Stimulated activated CD8-positive, alpha-beta memory T cell treated with anti-CD3 and anti-CD28 coated beads, Interleukin-4, amount 100 ng/mL, for 48 hours (primary cell): ENCODE data around the gene PREP.
"Not testable (repeated sequence)": the region's sequence is repeated elsewhere in the genome, so short reads cannot be mapped to it uniquely, and the experiment has no call there.

Source experiments
- DNase-seq: peaks from one replicate; pipeline ENCODE4 v3.0.0-alpha.2; 2020

The PREP gene

DNA sequence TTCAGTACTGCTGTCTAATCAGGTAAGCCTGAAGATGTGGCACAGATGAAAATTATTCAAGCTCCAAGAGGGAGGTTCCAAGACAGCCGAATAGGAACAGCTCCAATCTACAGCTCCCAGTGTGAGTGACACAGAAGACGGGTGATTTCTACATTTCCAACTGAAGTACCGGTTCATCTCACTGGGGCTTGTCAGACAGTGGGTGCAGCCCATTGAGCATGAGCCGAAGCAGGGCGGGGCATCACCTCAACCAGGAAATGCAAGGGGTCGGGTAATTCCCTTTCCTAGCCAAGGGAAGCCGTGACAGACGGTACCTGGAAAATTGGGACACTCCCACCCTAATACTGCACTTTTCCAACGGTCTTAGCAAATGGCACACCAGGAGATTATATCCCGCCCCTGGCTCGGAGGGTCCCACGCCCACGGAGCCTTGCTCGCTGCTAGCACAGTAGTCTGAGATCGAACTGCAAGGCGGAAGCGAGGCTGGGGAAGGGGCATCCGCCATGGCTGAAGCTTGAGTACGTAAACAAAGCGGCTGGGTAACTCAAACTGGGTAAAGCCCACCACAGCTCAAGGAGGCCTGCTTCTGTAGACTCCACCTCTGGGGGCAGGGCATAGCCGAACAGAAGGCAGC lies 64.4 kb downstream of the PREP start:
- not testable (repeated sequence) for DNase-seq

GRCh38 chr6:105336986-105337385 lies 65.9 kb downstream of the PREP start:
- DNase-seq: no peak

DNA sequence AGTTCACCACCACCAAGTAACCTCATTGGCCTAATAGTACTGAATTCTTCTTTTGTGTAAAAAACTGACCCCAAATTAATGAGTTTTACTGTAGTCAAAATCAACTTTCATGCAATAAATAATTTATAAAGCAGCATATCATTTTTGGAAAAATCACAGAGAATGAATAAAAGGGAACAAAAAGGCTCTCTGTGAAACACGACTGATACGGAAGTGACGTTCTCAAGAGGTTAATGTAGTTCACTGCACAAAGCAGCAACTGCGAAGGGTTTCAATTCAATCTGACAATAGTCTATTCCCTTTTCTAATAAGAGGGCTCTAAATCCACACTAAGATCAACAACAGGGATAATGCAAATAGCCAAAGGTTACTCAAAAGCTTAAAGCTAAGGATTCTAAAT lies 70.3 kb downstream of the PREP start:
- DNase-seq: no peak

DNA sequence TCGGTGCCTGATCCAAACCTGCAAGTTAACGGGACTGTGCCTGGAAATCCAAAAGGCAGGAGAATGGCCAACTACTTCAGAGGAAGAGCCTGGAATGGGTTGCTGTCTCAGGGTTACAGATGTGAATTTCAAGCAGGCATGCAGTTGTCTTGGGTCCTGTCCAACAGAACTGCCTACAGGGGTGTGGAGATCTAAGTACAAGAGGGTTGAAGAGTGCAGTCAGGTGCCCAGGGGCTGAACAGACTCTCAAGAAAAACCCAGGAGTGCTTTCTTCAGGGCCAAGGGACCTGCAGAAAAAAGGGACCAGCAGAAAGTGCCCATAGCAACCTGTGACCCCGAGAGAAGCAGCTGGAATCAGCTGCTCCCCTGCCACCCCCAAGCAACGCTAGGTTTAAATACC lies 71.0 kb downstream of the PREP start:
- DNase-seq: no peak

GRCh38 chr6:105330913-105331312 lies 72.0 kb downstream of the PREP start:
- DNase-seq: no peak

GRCh38 chr6:105330364-105330763 lies 72.5 kb downstream of the PREP start:
- DNase-seq: no peak

- DNase-seq: no peak
Measured at GRCh38 chr6:105326833-105327770, 75.8 kb downstream of the PREP start.

- no peak for DNase-seq
Measured at GRCh38 chr6:105326216-105326615, 76.7 kb downstream of the PREP start.

DNA sequence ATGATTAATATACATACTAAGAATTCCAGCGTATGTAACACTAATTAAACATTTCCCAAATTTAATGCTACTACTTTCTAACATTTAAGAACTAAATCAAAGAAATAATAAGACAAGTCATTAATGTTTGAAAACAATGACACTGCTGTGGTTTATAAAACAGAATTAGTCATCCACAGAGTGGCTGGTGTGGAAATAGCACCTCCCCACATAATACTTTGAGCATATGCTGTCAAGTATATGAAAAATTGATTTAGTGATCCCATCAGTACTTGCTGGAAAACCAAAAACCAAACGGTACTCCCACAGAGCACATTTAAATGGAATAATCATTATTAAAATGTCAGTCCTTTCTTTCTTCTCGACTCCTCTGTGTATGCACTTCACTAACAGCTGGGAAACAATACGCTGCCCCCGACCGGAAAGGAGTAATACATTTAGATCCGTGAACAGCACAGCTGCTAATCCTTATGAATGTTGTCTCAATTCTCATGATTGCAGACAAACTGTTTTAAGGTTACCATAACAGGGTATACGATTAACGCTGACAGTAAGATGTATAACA lies 78.4 kb downstream of the PREP start:
- no peak for DNase-seq

GRCh38 chr6:105322499-105323225 lies 80.2 kb downstream of the PREP start:
- DNase-seq: no peak

DNA sequence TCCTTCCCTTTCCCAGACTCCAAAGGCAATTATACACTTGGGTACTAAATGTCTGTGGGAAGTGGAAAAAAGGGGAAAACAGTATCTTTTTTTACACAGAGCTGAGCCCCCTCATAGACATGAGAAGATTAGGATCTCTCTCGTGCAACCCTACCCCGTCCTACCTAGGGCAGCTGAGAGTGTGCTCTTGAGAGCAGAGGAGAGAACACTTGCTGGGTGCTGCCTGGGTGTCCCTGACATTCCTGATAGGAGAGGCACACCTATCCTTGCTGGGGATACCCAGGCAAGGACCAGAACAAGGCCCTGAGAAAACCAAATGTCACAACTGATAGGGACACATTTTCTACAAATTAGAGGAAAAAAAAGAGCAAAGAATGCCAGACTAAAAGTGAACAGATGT lies 81.2 kb downstream of the PREP start:
- no peak for DNase-seq

DNA sequence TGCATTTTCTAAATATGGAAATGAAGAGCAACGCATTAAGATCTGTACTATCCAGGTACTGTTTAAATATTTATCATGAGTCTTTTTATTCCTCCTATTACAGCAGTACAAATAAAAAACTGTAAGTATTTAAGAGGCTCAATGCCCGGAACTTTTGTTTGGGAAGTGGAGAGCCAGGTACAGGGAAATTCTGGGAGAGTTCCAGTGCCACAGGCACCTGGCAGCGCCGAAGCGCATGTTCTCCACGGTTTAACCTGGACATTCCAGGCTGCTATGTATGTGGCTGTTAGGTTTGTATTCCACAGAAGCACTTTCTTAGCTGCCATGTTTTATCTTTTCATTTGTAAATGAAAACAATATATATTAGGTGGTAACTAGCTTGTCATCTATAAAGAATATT lies 81.7 kb downstream of the PREP start:
- DNase-seq: no peak

DNA sequence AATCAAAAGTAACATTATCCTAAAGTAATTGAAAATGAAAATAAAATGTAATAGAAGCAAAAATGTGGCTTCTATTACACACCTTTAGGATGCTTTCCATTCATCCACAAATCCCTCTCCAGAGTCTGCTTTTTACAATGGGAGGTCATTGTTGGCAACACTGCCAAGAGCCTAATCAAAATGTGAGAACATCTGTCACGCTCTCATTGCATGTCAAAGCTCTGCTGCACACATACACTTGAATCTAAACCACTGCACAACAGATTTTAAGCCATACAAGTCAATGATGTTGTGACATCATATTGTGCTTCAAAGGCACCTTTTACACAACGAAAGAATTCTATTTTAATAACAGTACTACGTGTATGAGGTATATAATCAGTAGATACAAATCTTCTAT lies 82.1 kb downstream of the PREP start:
- DNase-seq: no peak

DNA sequence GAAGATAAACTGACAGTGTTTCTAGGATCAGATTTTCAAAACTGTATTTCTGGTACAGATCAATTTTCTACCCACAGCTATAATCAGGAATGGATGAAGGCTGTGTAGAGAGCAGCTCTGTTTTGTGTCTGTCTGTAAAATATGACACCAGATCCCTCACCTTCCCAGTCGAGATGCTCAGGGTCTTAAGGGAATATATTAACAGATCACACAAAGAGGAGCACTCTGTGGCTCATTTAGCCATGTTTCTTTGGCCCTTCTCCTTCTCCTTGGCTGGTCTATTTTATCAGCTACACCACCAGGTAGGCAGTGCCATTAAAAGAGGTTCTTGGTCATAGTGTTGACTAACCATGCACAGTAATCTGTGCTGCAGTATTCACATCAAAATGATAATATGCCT lies 82.6 kb downstream of the PREP start:
- no peak for DNase-seq

DNA sequence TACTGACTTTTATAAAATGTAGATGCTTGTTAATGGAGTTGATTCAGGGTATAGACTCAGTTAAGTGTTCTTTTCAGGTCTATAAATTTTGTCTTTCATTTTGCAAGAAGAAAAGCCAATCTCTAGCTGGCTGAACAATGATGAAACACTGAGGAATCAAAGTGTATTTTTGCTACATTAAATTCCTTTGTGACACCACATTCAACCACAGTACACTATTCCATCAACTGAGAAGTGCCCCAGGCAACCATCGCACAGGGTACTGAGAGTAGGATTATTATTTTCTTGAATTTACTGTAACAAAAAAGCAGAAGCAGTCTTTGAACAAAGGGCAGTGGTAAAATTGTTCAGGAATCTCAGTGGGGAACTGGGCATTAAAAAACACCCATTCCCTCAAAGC lies 83.6 kb downstream of the PREP start:
- DNase-seq: no peak

- no peak for DNase-seq
Measured at GRCh38 chr6:105318660-105319059, 84.2 kb downstream of the PREP start.

DNA sequence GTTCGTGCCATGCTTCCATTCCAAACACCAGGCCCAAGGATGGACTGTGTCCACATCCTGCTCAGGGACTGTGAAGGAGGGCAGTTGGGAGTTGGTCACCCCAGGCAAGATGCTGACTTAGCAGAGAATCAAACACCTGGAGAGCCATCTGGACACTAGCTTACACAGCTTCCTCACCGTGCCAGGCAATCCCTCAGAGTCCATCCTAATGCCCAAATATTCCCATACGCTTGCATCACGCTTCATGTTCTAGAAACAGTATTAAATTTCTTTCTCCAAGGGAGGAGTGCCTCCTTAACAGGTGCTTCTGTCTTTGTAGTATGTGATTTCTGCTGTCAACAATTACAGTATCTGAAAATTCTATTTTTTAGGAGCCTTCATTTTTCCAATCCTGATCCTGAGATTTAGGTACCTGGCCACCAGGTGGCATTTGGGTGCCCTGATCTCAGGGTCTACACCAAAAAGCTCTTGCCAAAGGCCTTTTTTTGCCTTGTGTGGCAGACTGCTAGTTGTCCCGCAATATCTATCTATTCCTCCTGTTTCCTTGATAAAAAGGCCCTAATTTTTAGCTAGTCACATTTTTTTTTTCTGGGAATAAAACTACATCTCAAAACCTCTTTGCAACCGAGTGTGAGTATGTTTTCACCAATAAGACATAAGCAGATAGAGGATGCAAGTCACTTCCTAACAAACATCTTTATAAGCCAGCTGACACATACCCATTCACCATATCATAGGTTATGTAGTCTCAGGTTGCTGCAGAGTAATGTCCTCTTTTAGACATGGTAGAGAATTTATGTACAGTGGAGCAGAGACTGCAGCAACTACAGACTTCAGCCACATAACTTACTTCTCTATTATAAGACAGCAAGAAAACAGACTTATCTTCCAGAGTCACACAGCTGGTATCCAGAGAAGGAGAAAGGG lies 85.0 kb downstream of the PREP start:
- DNase-seq: no peak

GRCh38 chr6:105313211-105313610 lies 89.7 kb downstream of the PREP start:
- no peak for DNase-seq

GRCh38 chr6:105310947-105311346 lies 91.9 kb downstream of the PREP start:
- DNase-seq: no peak

- DNase-seq: no peak
Measured at GRCh38 chr6:105310371-105310770, 92.5 kb downstream of the PREP start.

GRCh38 chr6:105308840-105309239 lies 94.0 kb downstream of the PREP start:
- no peak for DNase-seq

- DNase-seq: no peak
Measured at GRCh38 chr6:105305521-105305920, 97.4 kb downstream of the PREP start.
